H1 (cell line): ENCODE results near the gene FRRS1L.

Experiments used
- CBX8 ChIP-seq: fragments of 300-800, 300-1000 bp; sonication (generic); IDR thresholded peaks from 2 replicates; pipeline ENCODE4 v1.7.1; 2016; ENCODE audit warnings: low read depth, low read length, borderline replicate concordance
- EGR1 ChIP-seq: IDR thresholded peaks from 2 replicates; pipeline ENCODE4 v1.6.1; 2011; ENCODE audit warnings: low read depth, low read length, borderline replicate concordance
- EZH2 ChIP-seq: fragments of 200-600 bp; sonication (generic); IDR thresholded peaks from 2 replicates; pipeline ENCODE4 v1.7.1; 2012; ENCODE audit warnings: low read depth, mild to moderate bottlenecking, moderate library complexity, low read length, inconsistent platforms; ENCODE audit not compliant: severe bottlenecking
- GTF2F1 ChIP-seq: IDR thresholded peaks from 2 replicates; pipeline ENCODE4 v1.6.1; 2012; ENCODE audit warnings: low read depth, low read length, improper control_type of control experiment, borderline replicate concordance
- NRF1 ChIP-seq: IDR thresholded peaks from 2 replicates; pipeline ENCODE4 v1.6.1; 2011; ENCODE audit warnings: mild to moderate bottlenecking, low read depth, low read length, improper control_type of control experiment
- PHF8 ChIP-seq: fragments of 200-600 bp; sonication (generic); conservative IDR thresholded peaks from 2 replicates; pipeline ENCODE4 v1.7.1; 2012; ENCODE audit warnings: low read depth, mild to moderate bottlenecking, inconsistent platforms, low read length, moderate library complexity
- TF ChIP-seq, protein P1 (sequence below), 3 experiments: IDR thresholded peaks; 1 replicate in 2 of 3; 2 replicates in 1 of 3; pipeline versions ENCODE4 v1.5.1 to v1.6.1; 2011; ENCODE audit warnings: low read length in 3 of 3, mild to moderate bottlenecking in 3 of 3, inconsistent platforms in 2 of 3, low read depth in 1 of 3, moderate library complexity in 1 of 3; ENCODE audit not compliant: insufficient read depth in 1 of 3; ENCODE audit errors: control extremely low read depth in 1 of 3

DNA sequence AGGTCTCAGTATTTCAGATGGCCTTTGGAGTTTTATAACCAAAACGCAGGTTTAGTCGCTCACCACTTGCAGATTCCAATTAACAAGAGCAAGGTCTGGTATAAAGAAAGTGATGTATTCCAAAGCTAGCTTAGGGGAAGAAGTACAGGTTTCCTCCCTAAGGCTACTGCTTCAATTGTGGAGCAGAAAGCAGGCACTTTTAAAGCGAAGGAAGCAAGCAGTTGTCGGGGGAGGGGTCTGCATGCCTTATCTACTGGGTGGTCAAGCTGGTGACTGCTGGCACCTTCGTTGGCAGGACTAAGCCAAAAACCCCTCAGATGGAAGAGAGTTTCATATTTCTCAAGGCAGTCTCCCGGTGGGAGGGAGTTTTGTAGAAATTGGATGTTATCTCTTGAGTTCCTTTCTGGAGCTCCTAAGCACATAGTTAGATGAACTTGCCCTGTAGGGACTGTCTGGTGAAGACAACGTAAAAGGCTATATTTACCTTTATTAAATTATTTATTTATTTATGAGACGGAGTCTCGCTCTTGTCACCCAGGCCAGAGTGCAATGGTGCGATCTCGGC lies 45.7 kb downstream of the FRRS1L start:
- TF ChIP-seq, protein P1, sequence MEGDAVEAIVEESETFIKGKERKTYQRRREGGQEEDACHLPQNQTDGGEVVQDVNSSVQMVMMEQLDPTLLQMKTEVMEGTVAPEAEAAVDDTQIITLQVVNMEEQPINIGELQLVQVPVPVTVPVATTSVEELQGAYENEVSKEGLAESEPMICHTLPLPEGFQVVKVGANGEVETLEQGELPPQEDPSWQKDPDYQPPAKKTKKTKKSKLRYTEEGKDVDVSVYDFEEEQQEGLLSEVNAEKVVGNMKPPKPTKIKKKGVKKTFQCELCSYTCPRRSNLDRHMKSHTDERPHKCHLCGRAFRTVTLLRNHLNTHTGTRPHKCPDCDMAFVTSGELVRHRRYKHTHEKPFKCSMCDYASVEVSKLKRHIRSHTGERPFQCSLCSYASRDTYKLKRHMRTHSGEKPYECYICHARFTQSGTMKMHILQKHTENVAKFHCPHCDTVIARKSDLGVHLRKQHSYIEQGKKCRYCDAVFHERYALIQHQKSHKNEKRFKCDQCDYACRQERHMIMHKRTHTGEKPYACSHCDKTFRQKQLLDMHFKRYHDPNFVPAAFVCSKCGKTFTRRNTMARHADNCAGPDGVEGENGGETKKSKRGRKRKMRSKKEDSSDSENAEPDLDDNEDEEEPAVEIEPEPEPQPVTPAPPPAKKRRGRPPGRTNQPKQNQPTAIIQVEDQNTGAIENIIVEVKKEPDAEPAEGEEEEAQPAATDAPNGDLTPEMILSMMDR (IDR thresholded peaks at IDR 0.05; ENCODE audit: control extremely low read depth in 1 of 3, insufficient read depth in 1 of 3, low read depth in 1 of 3, low read length in 3 of 3): no peak
- TF ChIP-seq CBX8 (no peak), NRF1 (no peak), EGR1 (no peak), EZH2 (no peak), PHF8 (no peak), GTF2F1 (no peak)
